ENCODE measurements around the gene BOD1L2. TPM values are rescaled to one million over a fixed set of nuclear protein-coding genes. Genes with fewer than 3 reads are reported as not detected.

The BOD1L2 gene
- total RNA-seq, 1 donor: not detected

- Histone ChIP-seq H3K79me2 (ENCODE audit: insufficient read depth, low read length) (no peaks in the 10 kb centered on the region), H3K9me3 (ENCODE audit: low read depth, low read length) (no peaks in the 10 kb centered on the region)
Measured at GRCh38 chr18:57143265-57143664, 3.6 kb upstream of the BOD1L2 start.

DNA sequence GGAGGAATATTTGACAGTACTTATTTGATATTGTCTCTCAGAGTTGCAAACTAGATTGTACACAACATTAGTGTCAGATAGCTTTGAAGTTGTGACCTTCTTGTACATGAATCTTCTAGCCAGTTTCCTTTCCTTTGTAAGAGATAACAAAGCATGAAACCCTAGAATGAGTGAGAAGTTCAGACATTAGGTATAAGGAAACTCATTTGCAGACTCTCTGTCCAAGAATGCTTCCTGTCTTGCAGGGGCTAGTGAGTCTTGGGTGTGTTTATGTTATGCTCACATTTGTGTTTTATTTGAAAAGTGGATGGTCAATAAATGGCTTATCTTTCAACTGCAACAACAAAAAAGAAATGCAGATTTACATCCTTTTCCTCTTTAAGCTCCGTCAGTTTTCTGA, 1.4 kb downstream of the BOD1L2 start:
- Histone ChIP-seq H4K20me1 (ENCODE audit: insufficient read depth, low read length) (no peaks in the 10 kb centered on the region), H2AFZ (ENCODE audit: low read length) (no peak overlapping the region), H3K4me1 (ENCODE audit: insufficient read depth, low read length) (no peaks in the 10 kb centered on the region), H3K27ac (ENCODE audit: low read depth, low read length) (no peak overlapping the region), H3K4me3 (ENCODE audit: insufficient read depth, low read length) (no peak overlapping the region), H3K79me2 (ENCODE audit: insufficient read depth, low read length) (no peaks in the 10 kb centered on the region), H3K27me3 (ENCODE audit: insufficient read depth, low read length) (peaks cover 2% of the 10 kb centered on the region), H3K9me3 (ENCODE audit: low read depth, low read length) (no peaks in the 10 kb centered on the region), H3K36me3 (ENCODE audit: insufficient read depth, low read length) (no peaks in the 10 kb centered on the region), H3K4me2 (ENCODE audit: insufficient read depth, low read length) (no peak overlapping the region)
- TF ChIP-seq, protein P1, sequence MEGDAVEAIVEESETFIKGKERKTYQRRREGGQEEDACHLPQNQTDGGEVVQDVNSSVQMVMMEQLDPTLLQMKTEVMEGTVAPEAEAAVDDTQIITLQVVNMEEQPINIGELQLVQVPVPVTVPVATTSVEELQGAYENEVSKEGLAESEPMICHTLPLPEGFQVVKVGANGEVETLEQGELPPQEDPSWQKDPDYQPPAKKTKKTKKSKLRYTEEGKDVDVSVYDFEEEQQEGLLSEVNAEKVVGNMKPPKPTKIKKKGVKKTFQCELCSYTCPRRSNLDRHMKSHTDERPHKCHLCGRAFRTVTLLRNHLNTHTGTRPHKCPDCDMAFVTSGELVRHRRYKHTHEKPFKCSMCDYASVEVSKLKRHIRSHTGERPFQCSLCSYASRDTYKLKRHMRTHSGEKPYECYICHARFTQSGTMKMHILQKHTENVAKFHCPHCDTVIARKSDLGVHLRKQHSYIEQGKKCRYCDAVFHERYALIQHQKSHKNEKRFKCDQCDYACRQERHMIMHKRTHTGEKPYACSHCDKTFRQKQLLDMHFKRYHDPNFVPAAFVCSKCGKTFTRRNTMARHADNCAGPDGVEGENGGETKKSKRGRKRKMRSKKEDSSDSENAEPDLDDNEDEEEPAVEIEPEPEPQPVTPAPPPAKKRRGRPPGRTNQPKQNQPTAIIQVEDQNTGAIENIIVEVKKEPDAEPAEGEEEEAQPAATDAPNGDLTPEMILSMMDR (IDR thresholded peaks at IDR 0.05; ENCODE audit: extremely low read depth, low read depth, low read length): no peak
- no peak for DNase-seq (ENCODE audit: insufficient read length, low spot score, missing footprints)

More at GRCh38 chr18:57143265-57143664, 3.6 kb upstream of the BOD1L2 start:
- DNase-seq (ENCODE audit: insufficient read length, low spot score, missing footprints): no peak
- TF ChIP-seq, protein P1 (IDR thresholded peaks at IDR 0.05; ENCODE audit: extremely low read depth, low read depth, low read length): no peak
- no peak overlapping the region for H3K27ac ChIP-seq (ENCODE audit: low read depth, low read length)
- no peak overlapping the region for H3K4me2 ChIP-seq (ENCODE audit: insufficient read depth, low read length)
- H3K36me3 ChIP-seq (ENCODE audit: insufficient read depth, low read length): no peaks in the 10 kb centered on the region
- no peaks in the 10 kb centered on the region for H3K27me3 ChIP-seq (ENCODE audit: insufficient read depth, low read length)
- H2AFZ ChIP-seq (ENCODE audit: low read length): no peak overlapping the region
- no peaks in the 10 kb centered on the region for H3K4me1 ChIP-seq (ENCODE audit: insufficient read depth, low read length)
- no peak overlapping the region for H3K4me3 ChIP-seq (ENCODE audit: insufficient read depth, low read length)
- no peaks in the 10 kb centered on the region for H4K20me1 ChIP-seq (ENCODE audit: insufficient read depth, low read length)

DNA sequence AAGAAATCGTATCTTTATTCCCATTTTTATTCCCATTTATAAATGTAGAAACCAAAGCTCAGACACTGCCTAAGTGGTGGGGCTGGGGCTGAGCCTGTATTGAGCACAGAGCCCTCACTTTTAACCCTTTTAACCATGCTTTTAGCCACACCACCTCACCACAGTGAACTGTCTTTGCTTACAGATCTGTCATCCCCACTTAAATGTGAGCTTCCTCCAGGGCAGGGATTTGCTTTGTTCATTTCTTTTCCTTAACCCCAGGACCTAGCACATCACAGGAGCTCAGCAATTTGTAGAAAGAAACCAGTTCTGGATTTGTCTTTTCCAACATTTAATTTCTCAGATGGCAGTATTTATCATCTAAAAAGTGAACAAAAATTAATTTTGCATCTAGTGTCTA, 2.2 kb downstream of the BOD1L2 start:
- DNase-seq (ENCODE audit: insufficient read length, low spot score, missing footprints): no peak
- Histone ChIP-seq H3K4me2 (ENCODE audit: insufficient read depth, low read length) (no peak overlapping the region), H3K27ac (ENCODE audit: low read depth, low read length) (no peak overlapping the region), H4K20me1 (ENCODE audit: insufficient read depth, low read length) (no peaks in the 10 kb centered on the region), H3K4me1 (ENCODE audit: insufficient read depth, low read length) (no peaks in the 10 kb centered on the region), H3K27me3 (ENCODE audit: insufficient read depth, low read length) (peaks cover 2% of the 10 kb centered on the region), H3K9me3 (ENCODE audit: low read depth, low read length) (no peaks in the 10 kb centered on the region), H3K36me3 (ENCODE audit: insufficient read depth, low read length) (no peaks in the 10 kb centered on the region), H2AFZ (ENCODE audit: low read length) (no peak overlapping the region), H3K4me3 (ENCODE audit: insufficient read depth, low read length) (no peak overlapping the region), H3K79me2 (ENCODE audit: insufficient read depth, low read length) (no peaks in the 10 kb centered on the region)
- TF ChIP-seq, protein P1 (IDR thresholded peaks at IDR 0.05; ENCODE audit: extremely low read depth, low read depth, low read length): no peak

GRCh38 chr18:57149531-57149930, 2.6 kb downstream of the BOD1L2 start:
- Histone ChIP-seq H4K20me1 (ENCODE audit: insufficient read depth, low read length) (no peaks in the 10 kb centered on the region), H3K36me3 (ENCODE audit: insufficient read depth, low read length) (no peaks in the 10 kb centered on the region), H3K79me2 (ENCODE audit: insufficient read depth, low read length) (no peaks in the 10 kb centered on the region), H3K4me1 (ENCODE audit: insufficient read depth, low read length) (no peaks in the 10 kb centered on the region), H2AFZ (ENCODE audit: low read length) (no peak overlapping the region), H3K9me3 (ENCODE audit: low read depth, low read length) (no peaks in the 10 kb centered on the region), H3K4me2 (ENCODE audit: insufficient read depth, low read length) (no peak overlapping the region), H3K27me3 (ENCODE audit: insufficient read depth, low read length) (peaks cover 2% of the 10 kb centered on the region), H3K27ac (ENCODE audit: low read depth, low read length) (no peak overlapping the region), H3K4me3 (ENCODE audit: insufficient read depth, low read length) (no peak overlapping the region)
- DNase-seq (ENCODE audit: insufficient read length, low spot score, missing footprints): no peak
- TF ChIP-seq, protein P1 (IDR thresholded peaks at IDR 0.05; ENCODE audit: extremely low read depth, low read depth, low read length): no peak
